Measurements from ENCODE around the gene RCHY1.

DNA sequence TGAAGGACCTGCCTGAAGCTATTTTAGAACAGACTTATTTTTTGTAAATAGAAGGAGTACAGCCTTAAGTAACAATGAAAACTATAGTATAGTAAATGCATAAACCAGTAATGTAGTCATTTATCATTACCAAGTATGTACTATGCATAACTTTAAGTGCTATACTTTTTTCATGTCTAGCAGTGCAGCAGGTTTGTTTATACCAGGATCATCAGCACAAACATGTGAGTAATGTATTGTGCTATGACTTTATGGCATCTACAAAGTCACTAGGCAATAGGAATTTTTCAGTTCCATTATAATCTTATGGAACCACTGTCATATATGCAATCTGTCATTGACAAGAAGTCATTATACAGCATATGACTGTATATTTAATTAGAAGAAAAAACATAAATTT is 38.2 kb upstream of the RCHY1 start:
- no peak for TF ChIP-seq POLR2A (IDR thresholded peaks at IDR 0.05; ENCODE audit: low read depth, low read length)
- TF ChIP-seq, protein P1, sequence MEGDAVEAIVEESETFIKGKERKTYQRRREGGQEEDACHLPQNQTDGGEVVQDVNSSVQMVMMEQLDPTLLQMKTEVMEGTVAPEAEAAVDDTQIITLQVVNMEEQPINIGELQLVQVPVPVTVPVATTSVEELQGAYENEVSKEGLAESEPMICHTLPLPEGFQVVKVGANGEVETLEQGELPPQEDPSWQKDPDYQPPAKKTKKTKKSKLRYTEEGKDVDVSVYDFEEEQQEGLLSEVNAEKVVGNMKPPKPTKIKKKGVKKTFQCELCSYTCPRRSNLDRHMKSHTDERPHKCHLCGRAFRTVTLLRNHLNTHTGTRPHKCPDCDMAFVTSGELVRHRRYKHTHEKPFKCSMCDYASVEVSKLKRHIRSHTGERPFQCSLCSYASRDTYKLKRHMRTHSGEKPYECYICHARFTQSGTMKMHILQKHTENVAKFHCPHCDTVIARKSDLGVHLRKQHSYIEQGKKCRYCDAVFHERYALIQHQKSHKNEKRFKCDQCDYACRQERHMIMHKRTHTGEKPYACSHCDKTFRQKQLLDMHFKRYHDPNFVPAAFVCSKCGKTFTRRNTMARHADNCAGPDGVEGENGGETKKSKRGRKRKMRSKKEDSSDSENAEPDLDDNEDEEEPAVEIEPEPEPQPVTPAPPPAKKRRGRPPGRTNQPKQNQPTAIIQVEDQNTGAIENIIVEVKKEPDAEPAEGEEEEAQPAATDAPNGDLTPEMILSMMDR (IDR thresholded peaks at IDR 0.05; ENCODE audit: extremely low read depth in 1 of 2, insufficient read depth in 1 of 2, low read depth in 1 of 2, low read length in 2 of 2): no peak
- no peak for TF ChIP-seq POLR2AphosphoS5 (IDR thresholded peaks at IDR 0.05; ENCODE audit: insufficient read depth, low read depth, low read length)
- TF ChIP-seq EZH2 (IDR thresholded peaks at IDR 0.05; ENCODE audit: borderline replicate concordance, low read depth, low read length, severe bottlenecking): no peak
- no peak for TF ChIP-seq JUN (IDR thresholded peaks at IDR 0.05; ENCODE audit: borderline replicate concordance, insufficient read depth, insufficient read length, low read depth)
- TF ChIP-seq, protein P2, sequence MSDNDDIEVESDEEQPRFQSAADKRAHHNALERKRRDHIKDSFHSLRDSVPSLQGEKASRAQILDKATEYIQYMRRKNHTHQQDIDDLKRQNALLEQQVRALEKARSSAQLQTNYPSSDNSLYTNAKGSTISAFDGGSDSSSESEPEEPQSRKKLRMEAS (IDR thresholded peaks at IDR 0.05; ENCODE audit: insufficient read depth, insufficient read length): no peak

Data from endothelial cell of umbilical vein (primary cell).